Sigmoid colon (tissue), 4 donors: Measurements from ENCODE around the gene PRDM11.

Experiments used
- EP300 ChIP-seq, 4 donors: sonication (generic); formaldehyde crosslinking; IDR thresholded peaks; one replicate each; pipeline ENCODE4 v1.6.1; 2017; ENCODE audit warnings: antibody characterized with exemption in 4 of 4
- POLR2A ChIP-seq, 2 donors: fragments of 450-650 bp; IDR thresholded peaks; one replicate each; pipeline ENCODE4 v1.6.1; 2016; ENCODE audit warnings: antibody characterized with exemption in 2 of 2, mild to moderate bottlenecking in 2 of 2, moderate library complexity in 2 of 2
- POLR2AphosphoS5 ChIP-seq, 4 donors: sonication (generic); formaldehyde crosslinking; IDR thresholded peaks; one replicate each; pipeline ENCODE4 v1.6.1; 2017; ENCODE audit warnings: antibody characterized with exemption in 4 of 4
- TF ChIP-seq, protein P1 (sequence below), 4 experiments: fragments of 450-650 bp in 3 of 4; fragments of 200-600 bp in 1 of 4; IDR thresholded peaks; one replicate each; pipeline ENCODE4 v1.5.1; 2016 to 2019; ENCODE audit warnings: antibody characterized with exemption in 4 of 4, mild to moderate bottlenecking in 3 of 4, moderate library complexity in 2 of 4

DNA sequence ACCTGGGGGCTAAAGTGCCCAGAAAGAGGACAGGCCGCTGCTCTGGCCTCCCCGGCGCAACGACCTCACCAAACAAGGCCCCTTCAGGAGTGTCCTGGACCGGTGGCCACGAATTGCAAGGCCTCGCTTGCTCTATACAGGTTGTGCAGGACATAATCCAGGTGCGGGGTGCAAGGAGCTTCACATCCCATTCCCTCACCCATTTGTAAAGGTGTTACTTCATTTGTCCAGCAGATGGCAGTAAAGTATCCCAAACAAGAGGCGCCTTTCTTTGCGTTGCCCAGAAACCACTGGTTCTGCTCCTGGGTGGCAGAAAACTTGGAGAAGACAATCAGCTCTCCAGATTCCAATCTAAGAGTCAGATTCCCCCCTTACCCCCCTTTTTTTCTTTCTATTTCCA lies 35.9 kb upstream of the PRDM11 start:
- TF ChIP-seq, protein P1, sequence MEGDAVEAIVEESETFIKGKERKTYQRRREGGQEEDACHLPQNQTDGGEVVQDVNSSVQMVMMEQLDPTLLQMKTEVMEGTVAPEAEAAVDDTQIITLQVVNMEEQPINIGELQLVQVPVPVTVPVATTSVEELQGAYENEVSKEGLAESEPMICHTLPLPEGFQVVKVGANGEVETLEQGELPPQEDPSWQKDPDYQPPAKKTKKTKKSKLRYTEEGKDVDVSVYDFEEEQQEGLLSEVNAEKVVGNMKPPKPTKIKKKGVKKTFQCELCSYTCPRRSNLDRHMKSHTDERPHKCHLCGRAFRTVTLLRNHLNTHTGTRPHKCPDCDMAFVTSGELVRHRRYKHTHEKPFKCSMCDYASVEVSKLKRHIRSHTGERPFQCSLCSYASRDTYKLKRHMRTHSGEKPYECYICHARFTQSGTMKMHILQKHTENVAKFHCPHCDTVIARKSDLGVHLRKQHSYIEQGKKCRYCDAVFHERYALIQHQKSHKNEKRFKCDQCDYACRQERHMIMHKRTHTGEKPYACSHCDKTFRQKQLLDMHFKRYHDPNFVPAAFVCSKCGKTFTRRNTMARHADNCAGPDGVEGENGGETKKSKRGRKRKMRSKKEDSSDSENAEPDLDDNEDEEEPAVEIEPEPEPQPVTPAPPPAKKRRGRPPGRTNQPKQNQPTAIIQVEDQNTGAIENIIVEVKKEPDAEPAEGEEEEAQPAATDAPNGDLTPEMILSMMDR (IDR thresholded peaks at IDR 0.05): peak; percentile 70 to 81 (median 72)
- TF ChIP-seq EP300 (IDR thresholded peaks at IDR 0.05): no peak
- TF ChIP-seq POLR2AphosphoS5 (IDR thresholded peaks at IDR 0.05): no peak
- TF ChIP-seq POLR2A (IDR thresholded peaks at IDR 0.05): no peak
